Esophagus squamous epithelium (tissue), 4 donors: ENCODE data around the gene SLC1A4.

Experiments used
- CTCF ChIP-seq, 6 experiments: fragments of 450-650 bp in 4 of 6; fragments of 200-600 bp in 2 of 6; sonication (generic) in 2 of 6; IDR thresholded peaks; one replicate each; pipeline ENCODE4 v1.5.1; 2016 to 2019; ENCODE audit warnings: antibody characterized with exemption in 6 of 6, mild to moderate bottlenecking in 4 of 6, moderate library complexity in 4 of 6
- POLR2A ChIP-seq, 4 donors: fragments of 450-650 bp; IDR thresholded peaks; one replicate each; pipeline ENCODE4 v1.6.1; 2017; ENCODE audit warnings: antibody characterized with exemption in 4 of 4, mild to moderate bottlenecking in 4 of 4, moderate library complexity in 3 of 4

GRCh38 chr2:65027616-65028244, 38.5 kb downstream of the SLC1A4 start:
- no peak for TF ChIP-seq CTCF (IDR thresholded peaks at IDR 0.05)
- no peak for TF ChIP-seq POLR2A (IDR thresholded peaks at IDR 0.05)
